Endothelial cell of umbilical vein (primary cell): Measurements from ENCODE around the gene MROH9. TPM values are rescaled to one million over a fixed set of nuclear protein-coding genes. Genes with fewer than 3 reads are reported as not detected.

Experiments used
- BruUV-seq: library from RNA; stranded (reverse); fragments of 400-500 nt; replicated peaks from 2 replicates; lab custom pipeline; 2021; lab: Mats Ljungman, UMichigan
- CTCF ChIA-PET: fragments of 300-600, 350-600 bp; sonication (Branson Sonifier 250); formaldehyde crosslinking; loops from one replicate; lab custom pipeline; 2021; ENCODE audit warnings: antibody characterized with exemption, inconsistent platforms; lab: Charles Lee
- POLR2A ChIA-PET: fragments of 300-600, 350-600 bp; sonication (Branson Sonifier 250); formaldehyde crosslinking; loops from one replicate; lab custom pipeline; 2021; ENCODE audit warnings: antibody characterized with exemption, inconsistent platforms; lab: Charles Lee
- DNase-seq: peaks from one replicate; pipeline ENCODE4 v3.0.0-alpha.2; 2011; ENCODE audit warnings: low read depth, low spot score
- FAIRE-seq: peaks from 2 replicates; lab custom pipeline; 2011; peaks lifted over from hg19 to GRCh38; lab: Jason Lieb, UNC
- H2AFZ ChIP-seq: 2 replicates; pipeline ENCODE4 v1.6.0; 2012; ENCODE audit warnings: low read depth, low read length, control low read depth, inconsistent platforms
- H3K27ac ChIP-seq: 2 replicates; pipeline ENCODE4 v1.5.1; 2011; ENCODE audit warnings: low read depth, mild to moderate bottlenecking, control low read depth, low read length, moderate library complexity; ENCODE audit not compliant: insufficient read depth
- H3K27me3 ChIP-seq, 2 experiments: 2 replicates each; pipeline versions ENCODE4 v1.6.0 to v1.6.1; 2011; ENCODE audit warnings: low read length in 2 of 2, mixed read lengths in 1 of 2; ENCODE audit not compliant: control insufficient read depth in 2 of 2, insufficient read depth in 2 of 2
- H3K36me3 ChIP-seq, 2 experiments: 2 replicates in 1 of 2; 3 replicates in 1 of 2; pipeline ENCODE4 v1.5.1; 2011; ENCODE audit warnings: low read length in 2 of 2, mild to moderate bottlenecking in 1 of 2, moderate library complexity in 1 of 2; ENCODE audit not compliant: control insufficient read depth in 2 of 2, insufficient read depth in 2 of 2; ENCODE audit errors: extremely low read depth in 1 of 2
- H3K4me1 ChIP-seq: 3 replicates; pipeline ENCODE4 v1.5.1; 2011; ENCODE audit warnings: mild to moderate bottlenecking, low read length; ENCODE audit not compliant: control insufficient read depth, insufficient read depth; ENCODE audit errors: extremely low read depth
- H3K4me2 ChIP-seq: 2 replicates; pipeline ENCODE4 v1.6.1; 2011; ENCODE audit warnings: low read length, control low read depth, mixed read lengths; ENCODE audit not compliant: insufficient read depth
- H3K4me3 ChIP-seq, 3 experiments: fragments of 200-600 bp in 1 of 3; sonication (generic), shearing (Covaris generic) in 1 of 3; replicated peaks in 1 of 3; 2 replicates each; pipeline ENCODE4 v1.5.1; 2011 to 2016; ENCODE audit warnings: control low read depth in 3 of 3, low read length in 3 of 3, mild to moderate bottlenecking in 2 of 3, inconsistent platforms in 1 of 3, low read depth in 1 of 3, moderate library complexity in 1 of 3; ENCODE audit not compliant: insufficient read depth in 1 of 3
- H3K79me2 ChIP-seq: 2 replicates; pipeline ENCODE4 v1.6.0; 2012; ENCODE audit warnings: low read length, inconsistent platforms; ENCODE audit not compliant: control insufficient read depth, insufficient read depth
- H3K9ac ChIP-seq: replicated peaks from 2 replicates; pipeline ENCODE3; 2011; ENCODE audit warnings: low read length, control low read depth; ENCODE audit not compliant: insufficient read depth; ENCODE audit errors: extremely low read depth
- H3K9me1 ChIP-seq: replicated peaks from 3 replicates; pipeline ENCODE4 v1.6.0; 2011; ENCODE audit warnings: mild to moderate bottlenecking, low read length; ENCODE audit not compliant: control insufficient read depth, insufficient read depth; ENCODE audit errors: extremely low read depth
- H3K9me3 ChIP-seq: replicated peaks from 2 replicates; pipeline ENCODE4 v1.5.1; 2012; ENCODE audit warnings: low read length, inconsistent platforms; ENCODE audit not compliant: control insufficient read depth, insufficient read depth
- H4K20me1 ChIP-seq: replicated peaks from 2 replicates; pipeline ENCODE3; 2011; ENCODE audit warnings: mild to moderate bottlenecking, low read length; ENCODE audit not compliant: control insufficient read depth, insufficient read depth; ENCODE audit errors: extremely low read depth
- EZH2 ChIP-seq: IDR thresholded peaks from 2 replicates; pipeline ENCODE4 v1.6.1; 2012; ENCODE audit warnings: borderline replicate concordance, low read depth, mild to moderate bottlenecking, moderate library complexity, low read length, inconsistent platforms; ENCODE audit not compliant: severe bottlenecking
- FOS ChIP-seq: IDR thresholded peaks from 2 replicates; pipeline ENCODE4 v1.6.1; 2011; ENCODE audit warnings: mild to moderate bottlenecking, low read length, moderate library complexity, borderline replicate concordance; ENCODE audit not compliant: insufficient read depth
- GATA2 ChIP-seq: IDR thresholded peaks from 2 replicates; pipeline ENCODE4 v1.7.0; 2011; ENCODE audit warnings: low read depth, mild to moderate bottlenecking, moderate library complexity, mixed read lengths, low read length; ENCODE audit not compliant: insufficient read length, insufficient read depth
- JUN ChIP-seq: IDR thresholded peaks from 2 replicates; pipeline ENCODE4 v1.6.1; 2011; ENCODE audit warnings: borderline replicate concordance, low read depth; ENCODE audit not compliant: insufficient read length, insufficient read depth
- MYC ChIP-seq: IDR thresholded peaks from one replicate; pipeline ENCODE4 v1.6.1; 2011; ENCODE audit warnings: mild to moderate bottlenecking, low read depth, low read length
- POLR2A ChIP-seq: IDR thresholded peaks from 2 replicates; pipeline ENCODE4 v1.6.1; 2012; ENCODE audit warnings: low read depth, mild to moderate bottlenecking, control low read depth, low read length
- POLR2AphosphoS5 ChIP-seq: IDR thresholded peaks from 2 replicates; pipeline ENCODE4 v1.6.1; 2012; ENCODE audit warnings: low read depth, mild to moderate bottlenecking, control low read depth, low read length, moderate library complexity; ENCODE audit not compliant: insufficient read depth
- dilution Hi-C: fragments of 300-500 bp; cut with MboI; formaldehyde crosslinking; loops from one replicate; pipeline ENCODE4 v1.15.0; 2019; ENCODE audit warnings: low sequenced_read_pairs; ENCODE audit not compliant: extremely low pct_ligation_motif_present
- intact Hi-C: fragments of 100-400 bp; cut with micrococcal nuclease; formaldehyde crosslinking; loops from one replicate; pipeline ENCODE4 v1.10.0; 2022
- polyA plus RNA-seq, 4 experiments: library from polyadenylated mRNA; depleted of rRNA in 3 of 4; stranded (reverse) in 3 of 4; unstranded in 1 of 4; fragments of >200 nt; gene quantifications; 2 replicates each; pipeline versions ENCODE4 v1.2.1 to v1.2.3, GENCODE V29; 2011 to 2012; ENCODE audit warnings: missing spikeins in 1 of 4
- total RNA-seq: library from RNA; stranded (reverse); gene quantifications from 2 replicates; pipeline ENCODE4 v1.2.3, GENCODE V29; 2021
- TF ChIP-seq, protein P1 (sequence below), 2 donors: IDR thresholded peaks; 1 replicate in 1 of 2; 2 replicates in 1 of 2; pipeline ENCODE4 v1.5.1; 2011; ENCODE audit warnings: low read length in 2 of 2, mild to moderate bottlenecking in 2 of 2, moderate library complexity in 2 of 2, control low read depth in 1 of 2, inconsistent platforms in 1 of 2, low read depth in 1 of 2; ENCODE audit not compliant: insufficient read depth in 1 of 2; ENCODE audit errors: extremely low read depth in 1 of 2
- TF ChIP-seq, protein P2 (sequence below): IDR thresholded peaks from 2 replicates; pipeline ENCODE4 v1.6.1; 2011; ENCODE audit not compliant: insufficient read depth, insufficient read length

Gene MROH9
- total and polyA plus RNA-seq, 2 donors (not counting 3 experiments of a cell fraction or from before 2014, with no cell fraction given): not detected

DNA sequence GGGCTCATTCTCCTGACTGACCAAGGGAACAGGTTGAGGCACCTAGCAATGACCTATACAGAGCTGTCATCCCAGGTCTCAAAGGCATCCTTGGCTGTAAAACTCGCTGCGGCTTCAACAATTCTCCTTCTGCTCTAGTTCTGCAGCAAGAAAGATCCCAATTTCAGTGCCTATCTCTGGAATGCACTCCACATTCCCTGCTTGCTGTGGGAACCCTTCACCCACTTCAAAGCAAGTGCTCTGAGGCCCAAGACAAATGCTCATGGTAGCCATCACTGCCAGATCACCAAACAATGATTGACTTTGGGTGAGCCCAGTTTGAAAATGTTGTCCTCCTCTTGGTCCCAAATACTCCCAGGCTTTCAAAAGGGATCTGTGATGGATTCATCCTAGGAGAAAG lies 117.6 kb downstream of the MROH9 start:
- FAIRE-seq (no peak), DNase-seq (no peak)
- ChIA-PET POLR2A (no interaction called here), CTCF (no interaction called here)
- no peaks in the 10 kb centered on the region for H3K27me3 ChIP-seq
- no peak for TF ChIP-seq JUN
- TF ChIP-seq, protein P1, sequence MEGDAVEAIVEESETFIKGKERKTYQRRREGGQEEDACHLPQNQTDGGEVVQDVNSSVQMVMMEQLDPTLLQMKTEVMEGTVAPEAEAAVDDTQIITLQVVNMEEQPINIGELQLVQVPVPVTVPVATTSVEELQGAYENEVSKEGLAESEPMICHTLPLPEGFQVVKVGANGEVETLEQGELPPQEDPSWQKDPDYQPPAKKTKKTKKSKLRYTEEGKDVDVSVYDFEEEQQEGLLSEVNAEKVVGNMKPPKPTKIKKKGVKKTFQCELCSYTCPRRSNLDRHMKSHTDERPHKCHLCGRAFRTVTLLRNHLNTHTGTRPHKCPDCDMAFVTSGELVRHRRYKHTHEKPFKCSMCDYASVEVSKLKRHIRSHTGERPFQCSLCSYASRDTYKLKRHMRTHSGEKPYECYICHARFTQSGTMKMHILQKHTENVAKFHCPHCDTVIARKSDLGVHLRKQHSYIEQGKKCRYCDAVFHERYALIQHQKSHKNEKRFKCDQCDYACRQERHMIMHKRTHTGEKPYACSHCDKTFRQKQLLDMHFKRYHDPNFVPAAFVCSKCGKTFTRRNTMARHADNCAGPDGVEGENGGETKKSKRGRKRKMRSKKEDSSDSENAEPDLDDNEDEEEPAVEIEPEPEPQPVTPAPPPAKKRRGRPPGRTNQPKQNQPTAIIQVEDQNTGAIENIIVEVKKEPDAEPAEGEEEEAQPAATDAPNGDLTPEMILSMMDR (IDR thresholded peaks at IDR 0.05; ENCODE audit: extremely low read depth in 1 of 2, insufficient read depth in 1 of 2, low read depth in 1 of 2, low read length in 2 of 2): no peak
- TF ChIP-seq, protein P2, sequence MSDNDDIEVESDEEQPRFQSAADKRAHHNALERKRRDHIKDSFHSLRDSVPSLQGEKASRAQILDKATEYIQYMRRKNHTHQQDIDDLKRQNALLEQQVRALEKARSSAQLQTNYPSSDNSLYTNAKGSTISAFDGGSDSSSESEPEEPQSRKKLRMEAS: no peak
- no peak overlapping the region for H2AFZ ChIP-seq
- no peak overlapping the region for H3K4me3 ChIP-seq
- intact Hi-C loops (no loop called here), dilution Hi-C loops (no loop called here)
- no peaks in the 10 kb centered on the region for H3K4me1 ChIP-seq
- no peak overlapping the region for H3K27ac ChIP-seq
- H3K4me2 ChIP-seq: no peak overlapping the region
- H4K20me1 ChIP-seq: no peaks in the 10 kb centered on the region
- H3K79me2 ChIP-seq: no peaks in the 10 kb centered on the region
- H3K9me3 ChIP-seq: no peaks in the 10 kb centered on the region
- BruUV-seq: no TSS peak
- H3K9ac ChIP-seq: no peak overlapping the region
- H3K9me1 ChIP-seq: no peaks in the 10 kb centered on the region
- H3K36me3 ChIP-seq: no peaks in the 10 kb centered on the region

DNA sequence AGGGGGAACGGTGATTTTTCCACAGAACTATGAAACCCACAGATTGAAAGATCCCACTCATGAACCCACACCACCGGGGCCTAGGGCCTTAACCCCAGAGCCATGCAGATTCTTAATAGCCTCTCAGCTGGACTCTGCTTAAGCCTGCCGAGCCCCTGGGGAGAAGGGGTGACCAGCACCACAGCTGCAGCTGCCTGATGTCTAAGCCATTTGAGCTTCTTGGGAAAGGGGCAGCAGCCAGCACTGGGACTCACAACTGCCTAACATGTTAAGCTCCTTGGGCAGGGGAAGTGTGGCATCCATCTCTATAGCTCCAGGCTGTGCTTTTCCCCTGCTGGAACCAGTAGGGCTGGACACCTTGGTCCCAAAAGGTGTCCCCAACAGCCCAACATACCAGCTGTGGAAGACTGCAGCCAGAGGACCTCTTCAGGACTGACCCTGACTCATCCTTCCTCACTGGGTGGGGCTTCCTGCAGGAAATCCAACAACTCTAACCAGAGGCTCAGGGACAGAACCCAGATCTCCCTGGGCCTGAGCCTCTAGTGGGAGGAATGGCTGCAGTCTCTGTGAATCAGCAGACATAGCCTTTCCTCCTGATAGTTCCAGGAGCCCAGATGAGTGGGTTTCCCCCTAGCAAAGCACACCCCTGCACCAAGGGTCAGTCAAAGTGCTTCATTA lies 120.8 kb downstream of the MROH9 start:
- H3K4me2 ChIP-seq: no peak overlapping the region
- no peaks in the 10 kb centered on the region for H3K36me3 ChIP-seq
- no peak overlapping the region for H3K9ac ChIP-seq
- H3K9me1 ChIP-seq: no peaks in the 10 kb centered on the region
- ChIA-PET CTCF (no interaction called here), POLR2A (no interaction called here)
- H3K27ac ChIP-seq: no peak overlapping the region
- H3K27me3 ChIP-seq: no peaks in the 10 kb centered on the region
- intact Hi-C loops (no loop called here), dilution Hi-C loops (no loop called here)
- no peak overlapping the region for H3K4me3 ChIP-seq
- DNase-seq (no peak), FAIRE-seq (no peak)
- no peaks in the 10 kb centered on the region for H3K4me1 ChIP-seq
- H3K9me3 ChIP-seq: no peaks in the 10 kb centered on the region
- no peak overlapping the region for H2AFZ ChIP-seq
- BruUV-seq: no TSS peak
- H3K79me2 ChIP-seq: no peaks in the 10 kb centered on the region
- no peaks in the 10 kb centered on the region for H4K20me1 ChIP-seq
- TF ChIP-seq GATA2 (no peak), MYC (no peak), JUN (no peak), POLR2A (no peak), EZH2 (no peak), FOS (no peak), POLR2AphosphoS5 (no peak)
- TF ChIP-seq, protein P2: no peak
- TF ChIP-seq, protein P1 (IDR thresholded peaks at IDR 0.05; ENCODE audit: extremely low read depth in 1 of 2, insufficient read depth in 1 of 2, low read depth in 1 of 2, low read length in 2 of 2): no peak
